Retina (tissue), 1 donor: ENCODE measurements around the gene ELF3.
A peak's percentile ranks its signal among the peaks of the same experiment; 100 is the strongest.
"Not testable (repeated sequence)": the region's sequence is repeated elsewhere in the genome, so short reads cannot be mapped to it uniquely, and the experiment has no call there.

Experiments
- DNase-seq: peaks from one replicate; pipeline ENCODE4 v3.0.0-alpha.2; 2016

ELF3 gene

GRCh38 chr1:202009326-202010179 is 834 bp upstream of the ELF3 start:
- DNase-seq = peak; percentile 86

- no peak for DNase-seq
Measured at GRCh38 chr1:202011994-202012393, 1.6 kb downstream of the ELF3 start.

- no peak for DNase-seq
Measured at GRCh38 chr1:202012544-202013478, 2.4 kb downstream of the ELF3 start.

DNA sequence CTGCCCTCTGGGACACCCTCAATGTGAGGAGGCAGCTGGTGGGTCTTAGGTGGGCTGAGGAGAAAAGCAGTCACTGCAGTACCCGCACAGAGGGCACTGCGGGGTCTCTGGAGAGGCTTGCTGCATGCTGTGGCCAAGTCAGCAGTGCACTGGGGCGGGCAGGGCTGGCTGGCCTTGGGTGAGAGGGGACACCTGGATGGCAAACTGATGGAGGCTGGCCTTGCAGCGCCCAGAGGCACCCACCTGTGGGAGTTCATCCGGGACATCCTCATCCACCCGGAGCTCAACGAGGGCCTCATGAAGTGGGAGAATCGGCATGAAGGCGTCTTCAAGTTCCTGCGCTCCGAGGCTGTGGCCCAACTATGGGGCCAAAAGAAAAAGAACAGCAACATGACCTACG is 3.2 kb downstream of the ELF3 start:
- no peak for DNase-seq

GRCh38 chr1:202014060-202014459 is 3.7 kb downstream of the ELF3 start:
- no peak for DNase-seq

GRCh38 chr1:202014915-202015661 is 4.7 kb downstream of the ELF3 start:
- no peak for DNase-seq

- DNase-seq = no peak
Measured at GRCh38 chr1:202015662-202015937, 5.2 kb downstream of the ELF3 start.

GRCh38 chr1:202016022-202016810 is 5.8 kb downstream of the ELF3 start:
- no peak for DNase-seq

DNA sequence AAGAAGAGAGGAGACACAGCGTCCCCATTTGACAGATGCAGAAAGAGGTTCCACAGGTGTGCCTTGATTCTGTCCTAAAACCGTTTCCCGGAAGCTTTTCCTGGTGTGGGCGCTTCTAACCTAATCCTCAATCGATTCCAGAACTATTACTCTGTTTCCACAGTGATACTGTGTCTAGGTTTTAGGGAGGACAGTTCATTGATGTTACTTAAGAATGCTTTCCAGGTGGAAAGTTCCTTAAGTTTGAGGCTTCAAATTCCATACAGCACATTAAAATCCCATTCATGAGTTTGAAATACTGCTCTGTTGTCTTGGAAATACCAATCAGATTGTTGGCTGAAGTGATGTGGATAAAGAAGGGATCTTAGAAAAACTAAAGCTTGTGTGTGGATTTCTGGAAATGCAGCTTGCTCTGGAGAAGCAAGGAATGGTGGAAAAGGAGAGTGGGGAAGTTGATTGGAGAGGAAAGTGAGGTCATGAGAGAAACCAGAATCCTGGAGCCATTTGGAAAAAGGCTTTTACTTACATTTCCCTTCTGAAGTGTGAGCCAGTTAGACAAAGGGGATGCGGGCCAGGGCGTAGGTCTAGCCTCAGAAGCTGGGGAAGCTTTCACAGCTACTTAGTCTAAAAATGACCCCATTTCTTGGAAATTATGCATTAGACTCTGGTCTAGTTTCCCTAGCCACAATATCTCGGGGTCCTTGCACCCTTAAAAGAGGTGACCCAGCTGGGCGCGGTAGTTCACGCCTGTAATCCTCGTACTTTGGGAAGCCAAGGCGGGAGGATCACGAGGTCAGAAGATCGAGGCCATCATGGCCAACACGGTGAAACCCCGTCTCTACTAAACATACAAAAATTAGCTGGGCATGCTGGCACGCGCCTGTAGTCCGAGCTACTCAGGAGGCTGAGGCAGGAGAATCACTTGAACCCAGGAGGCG is 6.7 kb downstream of the ELF3 start:
- DNase-seq = no peak

GRCh38 chr1:202017749-202018467 is 7.5 kb downstream of the ELF3 start:
- DNase-seq = no peak

DNA sequence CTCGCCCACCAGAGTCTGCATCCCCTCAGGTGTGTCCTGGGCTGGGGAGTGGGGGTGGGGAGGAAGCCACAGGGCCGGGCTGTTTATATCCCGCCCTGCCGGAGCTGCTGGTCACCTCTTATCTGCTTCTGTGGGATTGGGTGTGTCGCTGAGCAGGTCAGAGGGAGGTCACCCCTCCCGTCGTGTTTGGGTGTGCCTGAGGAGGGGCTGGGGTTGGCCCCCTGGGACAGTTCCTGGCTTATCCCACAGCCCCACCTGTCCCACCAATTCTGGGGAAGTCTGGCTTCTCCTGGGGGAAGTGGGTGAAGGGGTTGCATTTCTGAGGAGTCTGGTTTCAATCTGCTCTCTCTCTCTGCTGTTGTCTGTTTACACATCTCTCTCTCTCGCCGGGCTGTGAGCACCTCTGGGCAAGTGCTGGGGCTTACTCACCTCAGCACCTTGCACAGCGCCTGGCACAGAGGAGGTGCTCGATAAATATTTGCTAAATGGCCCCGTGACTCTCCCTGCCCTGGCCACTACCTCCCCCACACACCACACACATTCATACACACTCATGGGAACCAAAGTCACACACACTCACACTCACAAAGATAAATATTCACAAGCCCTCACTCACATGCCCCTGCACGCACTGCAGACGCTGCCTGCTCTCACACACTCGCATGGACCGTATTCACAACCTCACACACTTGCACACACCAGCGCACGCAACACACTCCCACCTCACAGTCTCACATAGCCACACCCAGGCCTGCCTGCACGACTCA is 8.3 kb downstream of the ELF3 start:
- DNase-seq = no peak

DNA sequence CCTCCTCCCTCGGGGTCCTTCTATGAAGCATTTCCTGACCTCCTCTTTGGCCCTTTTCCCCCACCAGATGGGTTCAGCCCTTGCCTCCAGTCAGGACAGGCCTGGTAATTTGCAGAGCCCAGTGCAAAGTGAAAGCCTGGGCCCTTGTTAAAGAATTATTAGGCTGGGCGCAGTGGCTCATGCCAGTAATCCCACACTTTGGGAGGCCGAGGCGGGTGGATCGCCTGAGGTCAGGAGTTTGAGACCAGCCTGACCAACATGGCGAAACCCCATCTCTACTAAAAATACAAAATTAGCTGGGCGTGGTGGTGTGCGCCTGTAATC is 8.8 kb downstream of the ELF3 start:
- DNase-seq = not testable (repeated sequence)

DNA sequence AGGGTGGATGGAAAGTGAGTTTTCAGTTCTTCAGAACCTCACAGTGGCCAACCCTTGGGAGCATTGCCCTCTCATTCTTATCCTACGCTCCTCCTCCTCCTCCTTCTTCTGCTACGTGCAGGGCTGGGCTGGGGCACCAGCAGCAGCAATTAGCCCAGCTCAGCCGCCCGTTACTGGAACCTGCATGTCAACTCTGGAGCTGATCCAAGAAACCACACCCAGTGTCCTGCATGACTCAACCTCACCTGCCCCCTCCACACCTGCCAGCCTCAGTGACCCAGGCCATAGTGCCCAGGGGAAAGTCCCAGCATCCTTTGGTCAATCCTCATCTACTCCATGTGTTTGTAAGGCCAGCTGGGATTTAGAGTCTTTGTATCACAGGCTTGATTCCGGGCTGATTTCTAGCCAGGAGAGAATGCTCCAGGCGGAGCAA is 12.6 kb downstream of the ELF3 start:
- DNase-seq = no peak

- no peak for DNase-seq
Measured at GRCh38 chr1:202029171-202029665, 18.8 kb downstream of the ELF3 start.

- DNase-seq = no peak
Measured at GRCh38 chr1:202029727-202030126, 19.3 kb downstream of the ELF3 start.

GRCh38 chr1:202031796-202032195 is 21.4 kb downstream of the ELF3 start:
- no peak for DNase-seq

DNA sequence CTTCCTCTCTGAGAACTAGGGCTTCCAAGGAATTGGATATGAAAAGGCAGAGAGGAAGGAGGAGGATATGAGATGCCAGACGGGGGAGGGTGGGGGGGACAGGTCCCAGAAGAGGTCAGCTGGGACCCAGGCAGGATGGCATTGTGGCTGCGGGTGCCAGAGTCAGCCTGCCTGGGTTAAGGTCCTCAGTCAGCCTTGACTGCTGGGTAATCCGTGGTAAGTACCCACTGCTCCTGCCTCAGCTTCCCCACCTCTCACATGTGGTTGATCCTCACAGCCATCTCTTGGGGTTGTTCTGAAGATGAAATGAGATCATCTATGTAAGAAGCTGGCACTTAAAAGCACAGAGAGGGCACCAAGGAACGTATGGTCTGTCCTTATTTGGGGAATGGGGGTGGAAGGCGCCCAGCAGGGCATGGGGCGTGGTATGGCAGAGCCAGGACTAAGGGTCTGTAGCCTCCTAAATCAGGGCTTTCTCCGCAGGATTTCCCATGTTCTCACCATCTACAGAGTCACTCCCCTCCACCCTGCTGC is 23.8 kb downstream of the ELF3 start:
- DNase-seq = no peak

GRCh38 chr1:202034683-202035462 is 24.5 kb downstream of the ELF3 start:
- peak; percentile 22 for DNase-seq
